K562 (cell line): ENCODE measurements around the gene PAX8. TPM values are rescaled to one million over a fixed set of nuclear protein-coding genes. Genes with fewer than 3 reads are reported as not detected.

ENCODE experiments used
- ARNT ChIP-seq, 2 experiments: fragments of 450-650 bp; IDR thresholded peaks; 2 replicates each; pipeline ENCODE4 v1.6.1; 2016; ENCODE audit warnings: mild to moderate bottlenecking in 1 of 2
- C11orf30 ChIP-seq: fragments of 450-650 bp; IDR thresholded peaks from 2 replicates; pipeline ENCODE4 v1.6.1; 2016; ENCODE audit warnings: low read depth, mild to moderate bottlenecking
- CTBP1 ChIP-seq: fragments of 450-650 bp; IDR thresholded peaks from 2 replicates; pipeline ENCODE4 v1.6.1; 2016; ENCODE audit warnings: borderline replicate concordance
- FOXJ2 ChIP-seq: fragments of 200-800 bp; sonication (Bioruptor generic); IDR thresholded peaks from 2 replicates; pipeline ENCODE4 v1.6.1; 2016; ENCODE audit warnings: missing genetic modification characterization, missing compliant biosample characterization
- JUND ChIP-seq, 2 experiments: IDR thresholded peaks; 2 replicates in 1 of 2; 3 replicates in 1 of 2; pipeline ENCODE4 v1.6.1; 2011; ENCODE audit warnings: borderline replicate concordance in 2 of 2, low read depth in 2 of 2, low read length in 2 of 2, improper control_type of control experiment in 1 of 2, missing biosample characterization in 1 of 2, missing genetic modification characterization in 1 of 2, missing genetic modification reagents in 1 of 2
- MYBL2 ChIP-seq, 2 experiments: fragments of 450-650 bp in 1 of 2; sonication (generic) in 1 of 2; formaldehyde crosslinking in 1 of 2; IDR thresholded peaks; 2 replicates each; pipeline versions ENCODE4 v1.6.1 to v1.8.1; 2017 to 2022; ENCODE audit warnings: borderline replicate concordance in 1 of 2, inconsistent platforms in 1 of 2, low read depth in 1 of 2, mild to moderate bottlenecking in 1 of 2, missing genetic modification reagents in 1 of 2, moderate library complexity in 1 of 2
- PHF8 ChIP-seq: fragments of 200-600 bp; sonication (generic); IDR thresholded peaks from 2 replicates; pipeline ENCODE4 v1.6.1; 2012; ENCODE audit warnings: mixed run types, mild to moderate bottlenecking, inconsistent platforms, low read length, moderate library complexity, borderline replicate concordance
- POLR2AphosphoS2 ChIP-seq: IDR thresholded peaks from 2 replicates; pipeline ENCODE4 v1.6.1; 2012; ENCODE audit warnings: low read length, improper control_type of control experiment
- RBM25 ChIP-seq: fragments of 200-400 bp; formaldehyde crosslinking; IDR thresholded peaks from 2 replicates; pipeline ENCODE4 v1.6.1; 2018; ENCODE audit warnings: low read length, low read depth, moderate library complexity; ENCODE audit not compliant: severe bottlenecking
- SMARCE1 ChIP-seq: fragments of 450-650 bp; IDR thresholded peaks from 2 replicates; pipeline ENCODE4 v1.7.1; 2016; ENCODE audit warnings: mild to moderate bottlenecking
- TEAD4 ChIP-seq, 2 experiments: sonication (generic) in 1 of 2; formaldehyde crosslinking in 1 of 2; IDR thresholded peaks; 2 replicates each; pipeline versions ENCODE4 v1.6.1 to v1.8.0; 2012 to 2022; ENCODE audit warnings: borderline replicate concordance in 1 of 2, inconsistent platforms in 1 of 2, low read length in 1 of 2, mild to moderate bottlenecking in 1 of 2, missing genetic modification reagents in 1 of 2
- TRIM24 ChIP-seq, 2 experiments: fragments of 450-650 bp; IDR thresholded peaks; 2 replicates each; pipeline ENCODE4 v1.6.1; 2016
- ZKSCAN1 ChIP-seq: fragments of 150-350 bp; IDR thresholded peaks from 2 replicates; pipeline ENCODE4 v1.6.1; 2016; ENCODE audit warnings: low read depth, low read length
- ZNF561 ChIP-seq: fragments of 450-650 bp; formaldehyde crosslinking; conservative IDR thresholded peaks from 2 replicates; pipeline ENCODE4 v1.4.0; 2020; ENCODE audit warnings: mild to moderate bottlenecking, moderate library complexity
- ZNF77 ChIP-seq: fragments of 250-450 bp; sonication (Bioruptor Pico); IDR thresholded peaks from 2 replicates; pipeline ENCODE4 v1.5.0; 2020
- polyA plus RNA-seq, 8 experiments: library from polyadenylated mRNA; depleted of rRNA in 4 of 8; stranded (reverse) in 5 of 8; unstranded in 3 of 8; fragments of >200 nt; fragmentation: Nextera tagmentation in 2 of 8; fragmentation: Illumina TruSeq in 1 of 8; extraction: Ambion mirVana in 2 of 8; extraction: Trizol in 1 of 8; gene quantifications; 2 replicates each; pipeline versions ENCODE4 v1.2.1 to v1.2.3, GENCODE V29; 2011 to 2014; ENCODE audit warnings: inconsistent platforms in 1 of 8, missing spikeins in 1 of 8
- total RNA-seq, 7 experiments: library from RNA; depleted of rRNA in 6 of 7; stranded (reverse); fragments of >200 nt in 6 of 7; fragmentation: Illumina TruSeq in 2 of 7; extraction: Trizol in 2 of 7; gene quantifications; 2 replicates each; pipeline versions ENCODE4 v1.2.1 to v1.2.3, GENCODE V29; 2011 to 2021; ENCODE audit warnings: low replicate concordance in 1 of 7
- TF ChIP-seq, protein P1 (sequence below): fragments of 450-650 bp; IDR thresholded peaks from 2 replicates; pipeline ENCODE4 v1.6.1; 2017; ENCODE audit warnings: antibody characterized with exemption
- TF ChIP-seq, protein P2 (sequence below): fragments of 250-450 bp; sonication (Bioruptor Pico); IDR thresholded peaks from 2 replicates; pipeline ENCODE4 v1.8.0; 2022; ENCODE audit warnings: inconsistent platforms, mild to moderate bottlenecking, moderate library complexity, borderline replicate concordance
- TF ChIP-seq, protein P3 (sequence below): fragments of 250-450 bp; sonication (Bioruptor Pico); IDR thresholded peaks from 2 replicates; pipeline ENCODE4 v1.9.0; 2021; ENCODE audit warnings: mild to moderate bottlenecking, inconsistent platforms
- TF ChIP-seq, protein P4 (sequence below), 2 experiments: fragments of 450-650 bp in 1 of 2; sonication (generic) in 1 of 2; formaldehyde crosslinking; conservative IDR thresholded peaks; 2 replicates each; pipeline versions ENCODE4 v1.4.0 to v1.8.1; 2020 to 2022; ENCODE audit warnings: mild to moderate bottlenecking in 1 of 2, missing genetic modification reagents in 1 of 2

PAX8 gene
- total and polyA plus RNA-seq, 9 of the 15 experiments (the other 6 are each of a cell fraction or from before 2014, with no cell fraction given) = 0.13 to 2.1 (median 0.51) TPM

DNA sequence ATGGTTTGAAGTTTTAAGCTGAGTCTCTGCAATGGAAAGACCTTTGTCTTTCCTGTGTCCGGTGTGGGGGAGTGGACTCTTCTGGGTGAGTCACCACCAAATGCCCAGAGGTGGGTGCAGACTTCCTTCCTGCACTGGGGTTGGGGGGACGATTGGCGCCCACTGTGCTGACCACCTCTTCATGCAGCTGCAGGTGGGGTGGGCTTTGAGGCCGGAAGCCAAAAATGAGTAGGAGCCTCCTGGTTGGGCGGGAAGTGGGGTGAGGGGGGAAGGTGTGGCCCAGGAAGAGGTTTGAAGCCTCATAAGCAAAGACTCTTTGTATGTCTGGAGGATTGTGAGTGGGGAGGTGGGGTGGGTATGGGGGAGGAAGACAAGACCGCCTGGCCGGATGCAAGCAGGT lies 27.6 kb downstream of the PAX8 start (continued):
- TF ChIP-seq, protein P1, sequence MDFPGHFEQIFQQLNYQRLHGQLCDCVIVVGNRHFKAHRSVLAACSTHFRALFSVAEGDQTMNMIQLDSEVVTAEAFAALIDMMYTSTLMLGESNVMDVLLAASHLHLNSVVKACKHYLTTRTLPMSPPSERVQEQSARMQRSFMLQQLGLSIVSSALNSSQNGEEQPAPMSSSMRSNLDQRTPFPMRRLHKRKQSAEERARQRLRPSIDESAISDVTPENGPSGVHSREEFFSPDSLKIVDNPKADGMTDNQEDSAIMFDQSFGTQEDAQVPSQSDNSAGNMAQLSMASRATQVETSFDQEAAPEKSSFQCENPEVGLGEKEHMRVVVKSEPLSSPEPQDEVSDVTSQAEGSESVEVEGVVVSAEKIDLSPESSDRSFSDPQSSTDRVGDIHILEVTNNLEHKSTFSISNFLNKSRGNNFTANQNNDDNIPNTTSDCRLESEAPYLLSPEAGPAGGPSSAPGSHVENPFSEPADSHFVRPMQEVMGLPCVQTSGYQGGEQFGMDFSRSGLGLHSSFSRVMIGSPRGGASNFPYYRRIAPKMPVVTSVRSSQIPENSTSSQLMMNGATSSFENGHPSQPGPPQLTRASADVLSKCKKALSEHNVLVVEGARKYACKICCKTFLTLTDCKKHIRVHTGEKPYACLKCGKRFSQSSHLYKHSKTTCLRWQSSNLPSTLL = no peak
- no peak for TF ChIP-seq ARNT (IDR thresholded peaks at IDR 0.05)
- TF ChIP-seq, protein P2, sequence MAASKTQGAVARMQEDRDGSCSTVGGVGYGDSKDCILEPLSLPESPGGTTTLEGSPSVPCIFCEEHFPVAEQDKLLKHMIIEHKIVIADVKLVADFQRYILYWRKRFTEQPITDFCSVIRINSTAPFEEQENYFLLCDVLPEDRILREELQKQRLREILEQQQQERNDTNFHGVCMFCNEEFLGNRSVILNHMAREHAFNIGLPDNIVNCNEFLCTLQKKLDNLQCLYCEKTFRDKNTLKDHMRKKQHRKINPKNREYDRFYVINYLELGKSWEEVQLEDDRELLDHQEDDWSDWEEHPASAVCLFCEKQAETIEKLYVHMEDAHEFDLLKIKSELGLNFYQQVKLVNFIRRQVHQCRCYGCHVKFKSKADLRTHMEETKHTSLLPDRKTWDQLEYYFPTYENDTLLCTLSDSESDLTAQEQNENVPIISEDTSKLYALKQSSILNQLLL (CRISPR knock-in tag) = no peak
- no peak for TF ChIP-seq ZNF77
- no peak for TF ChIP-seq PHF8
- no peak for TF ChIP-seq FOXJ2 (tag)
- no peak for TF ChIP-seq ZNF561 (CRISPR knock-in tag)
- TF ChIP-seq SMARCE1 = peak; percentile 79
- TF ChIP-seq, protein P3, sequence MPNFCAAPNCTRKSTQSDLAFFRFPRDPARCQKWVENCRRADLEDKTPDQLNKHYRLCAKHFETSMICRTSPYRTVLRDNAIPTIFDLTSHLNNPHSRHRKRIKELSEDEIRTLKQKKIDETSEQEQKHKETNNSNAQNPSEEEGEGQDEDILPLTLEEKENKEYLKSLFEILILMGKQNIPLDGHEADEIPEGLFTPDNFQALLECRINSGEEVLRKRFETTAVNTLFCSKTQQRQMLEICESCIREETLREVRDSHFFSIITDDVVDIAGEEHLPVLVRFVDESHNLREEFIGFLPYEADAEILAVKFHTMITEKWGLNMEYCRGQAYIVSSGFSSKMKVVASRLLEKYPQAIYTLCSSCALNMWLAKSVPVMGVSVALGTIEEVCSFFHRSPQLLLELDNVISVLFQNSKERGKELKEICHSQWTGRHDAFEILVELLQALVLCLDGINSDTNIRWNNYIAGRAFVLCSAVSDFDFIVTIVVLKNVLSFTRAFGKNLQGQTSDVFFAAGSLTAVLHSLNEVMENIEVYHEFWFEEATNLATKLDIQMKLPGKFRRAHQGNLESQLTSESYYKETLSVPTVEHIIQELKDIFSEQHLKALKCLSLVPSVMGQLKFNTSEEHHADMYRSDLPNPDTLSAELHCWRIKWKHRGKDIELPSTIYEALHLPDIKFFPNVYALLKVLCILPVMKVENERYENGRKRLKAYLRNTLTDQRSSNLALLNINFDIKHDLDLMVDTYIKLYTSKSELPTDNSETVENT (CRISPR knock-in tag) = no peak
- no peak for TF ChIP-seq RBM25
- TF ChIP-seq, protein P4, sequence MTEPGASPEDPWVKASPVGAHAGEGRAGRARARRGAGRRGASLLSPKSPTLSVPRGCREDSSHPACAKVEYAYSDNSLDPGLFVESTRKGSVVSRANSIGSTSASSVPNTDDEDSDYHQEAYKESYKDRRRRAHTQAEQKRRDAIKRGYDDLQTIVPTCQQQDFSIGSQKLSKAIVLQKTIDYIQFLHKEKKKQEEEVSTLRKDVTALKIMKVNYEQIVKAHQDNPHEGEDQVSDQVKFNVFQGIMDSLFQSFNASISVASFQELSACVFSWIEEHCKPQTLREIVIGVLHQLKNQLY (CRISPR knock-in tag; conservative IDR thresholded peaks at IDR 0.05) = no peak
- TF ChIP-seq POLR2AphosphoS2 = no peak
- TF ChIP-seq ZKSCAN1 = no peak
- TF ChIP-seq CTBP1 = no peak
- no peak for TF ChIP-seq TEAD4 (IDR thresholded peaks at IDR 0.05; ENCODE audit: low read length)
- TF ChIP-seq TEAD4 (CRISPR knock-in tag; IDR thresholded peaks at IDR 0.05; ENCODE audit: borderline replicate concordance) = no peak
- TF ChIP-seq JUND (IDR thresholded peaks at IDR 0.05; ENCODE audit: borderline replicate concordance, low read depth, low read length) = peak; percentile 91
- TF ChIP-seq JUND (tag; IDR thresholded peaks at IDR 0.05; ENCODE audit: borderline replicate concordance, low read depth, low read length) = peak; percentile 69; the same call in 1 of the 3 replicates
- no peak for TF ChIP-seq C11orf30
- no peak for TF ChIP-seq MYBL2 (IDR thresholded peaks at IDR 0.05; ENCODE audit: low read depth)
- TF ChIP-seq MYBL2 (CRISPR knock-in tag; IDR thresholded peaks at IDR 0.05; ENCODE audit: borderline replicate concordance) = no peak
- TF ChIP-seq TRIM24 (IDR thresholded peaks at IDR 0.05) = 0 out of 4 replicates have a peak, but pooled peaks of 1 of the 2 experiments have one; percentile 17
